HG03060 (cell line): Measurements from ENCODE around the gene PEX14.

ENCODE experiments used
- ATAC-seq: cut with Tn5 transposase; IDR thresholded peaks from one replicate; pipeline ENCODE4 v1.9.1; 2021; ENCODE audit warnings: low read depth, moderate number of reproducible peaks; ENCODE audit not compliant: unreplicated experiment

The PEX14 gene

DNA sequence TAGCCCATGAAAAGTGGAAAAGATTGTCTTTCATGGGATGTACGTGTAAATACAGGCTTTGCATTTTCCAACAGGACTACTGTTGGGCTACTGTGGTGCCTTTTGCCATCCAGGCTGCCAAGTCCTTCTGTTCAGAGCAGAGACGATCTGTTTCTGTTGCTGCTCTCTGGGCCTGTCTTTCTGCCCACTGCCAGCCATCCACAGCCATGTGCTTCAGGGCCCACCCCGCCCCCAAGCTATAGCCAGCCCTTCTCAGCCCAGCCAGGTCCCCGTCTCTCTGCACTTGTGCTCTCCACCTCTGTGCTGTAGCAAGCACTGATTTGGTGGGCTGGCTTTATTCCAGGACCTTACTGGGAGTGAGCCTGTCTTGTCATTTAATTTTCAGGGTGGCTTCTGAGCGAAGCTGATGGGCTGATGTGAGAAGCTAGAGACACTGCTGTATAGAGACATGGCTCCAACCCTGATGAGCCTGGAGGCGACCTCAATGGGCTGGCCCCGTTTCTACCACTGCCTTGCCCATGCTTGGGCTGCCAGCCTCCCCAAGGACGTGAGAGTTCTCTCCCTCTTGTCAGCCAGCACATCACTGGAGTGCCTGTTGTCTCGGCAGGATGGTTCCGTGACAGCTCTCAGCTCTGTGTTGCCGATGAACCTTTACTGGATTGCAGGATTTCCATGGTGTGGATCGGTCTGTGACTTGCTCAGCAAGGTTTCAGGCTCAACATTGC lies 137.8 kb downstream of the PEX14 start:
- ATAC-seq = no peak

DNA sequence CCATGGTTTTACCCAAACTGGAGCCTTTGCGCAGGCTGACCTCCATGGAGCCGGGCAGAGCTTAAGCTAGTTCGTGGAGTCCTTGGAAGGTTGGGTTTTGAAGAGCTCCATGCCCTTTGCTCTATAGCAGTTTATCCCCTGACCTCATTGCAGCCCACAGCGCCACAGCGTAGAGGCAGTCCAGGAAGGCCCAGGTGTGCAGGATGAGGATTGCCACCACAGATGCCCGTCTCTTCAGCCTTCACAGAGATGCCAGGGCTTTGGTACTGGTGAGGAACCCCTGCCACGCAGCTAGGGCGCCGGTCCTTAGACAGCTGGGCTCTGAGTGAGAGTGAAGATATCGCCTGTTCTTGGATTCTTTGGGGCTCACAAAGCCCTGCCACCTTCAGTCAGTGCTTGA lies 138.6 kb downstream of the PEX14 start:
- ATAC-seq = no peak

DNA sequence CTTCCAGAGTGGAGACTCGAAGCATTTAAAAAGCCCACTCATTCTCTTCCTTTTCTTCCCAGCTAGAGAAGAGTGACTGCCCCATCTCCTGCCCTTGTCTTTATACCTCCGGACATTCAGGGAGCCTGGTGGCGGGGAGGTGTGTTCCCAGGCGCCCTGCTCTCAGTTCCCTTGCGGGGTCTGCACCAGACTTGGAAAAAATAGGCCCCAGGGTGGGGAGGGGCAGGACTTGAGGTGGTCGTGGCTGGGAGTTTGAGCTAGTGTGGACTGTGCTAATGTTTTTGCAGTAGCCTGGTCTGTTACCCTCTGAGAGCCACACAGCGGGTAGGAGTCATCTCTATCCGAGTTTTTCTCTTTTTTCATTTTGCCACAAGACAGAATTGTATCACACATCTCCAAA lies 139.1 kb downstream of the PEX14 start:
- no peak for ATAC-seq

DNA sequence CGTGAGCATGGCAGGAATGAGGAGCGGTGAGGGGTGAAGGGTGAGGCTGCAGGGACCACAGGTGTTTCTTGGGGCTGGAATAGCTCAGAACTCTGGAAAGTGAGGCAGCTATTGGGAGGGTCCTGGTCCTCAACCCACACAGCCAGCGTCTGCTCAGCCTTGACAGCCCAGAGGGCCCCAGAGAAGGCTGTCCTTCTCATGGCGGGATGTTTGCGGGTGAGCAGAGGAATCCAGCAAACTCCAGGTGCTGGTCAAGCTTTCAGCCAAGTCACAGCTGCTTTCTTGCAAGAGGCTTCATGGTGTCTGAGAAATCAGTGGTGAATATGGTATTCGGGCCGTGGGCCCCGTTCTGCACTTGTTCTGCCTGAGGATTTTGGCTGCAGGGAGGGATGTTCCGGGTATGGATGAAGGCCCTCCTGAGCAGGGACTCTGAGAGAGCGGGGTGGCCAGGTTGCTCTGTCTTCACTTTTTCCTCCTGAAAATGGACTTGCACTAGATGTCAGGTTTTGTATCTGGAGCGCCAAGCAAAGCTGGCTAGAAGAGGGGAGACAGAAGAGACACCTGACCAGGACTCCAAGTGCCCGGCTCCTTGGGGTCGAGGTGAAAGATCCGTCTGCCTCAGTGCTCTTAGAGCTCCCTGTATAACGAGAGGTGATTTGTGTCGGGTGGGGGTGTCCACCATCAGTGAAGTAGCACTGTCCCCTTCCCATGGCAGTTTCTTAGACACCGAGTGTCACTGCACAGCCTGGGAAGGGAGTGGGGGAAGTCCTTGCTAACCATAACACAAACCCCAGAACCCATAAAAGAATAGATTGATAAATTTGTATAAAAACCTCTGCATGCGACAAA lies 139.9 kb downstream of the PEX14 start:
- ATAC-seq = no peak

DNA sequence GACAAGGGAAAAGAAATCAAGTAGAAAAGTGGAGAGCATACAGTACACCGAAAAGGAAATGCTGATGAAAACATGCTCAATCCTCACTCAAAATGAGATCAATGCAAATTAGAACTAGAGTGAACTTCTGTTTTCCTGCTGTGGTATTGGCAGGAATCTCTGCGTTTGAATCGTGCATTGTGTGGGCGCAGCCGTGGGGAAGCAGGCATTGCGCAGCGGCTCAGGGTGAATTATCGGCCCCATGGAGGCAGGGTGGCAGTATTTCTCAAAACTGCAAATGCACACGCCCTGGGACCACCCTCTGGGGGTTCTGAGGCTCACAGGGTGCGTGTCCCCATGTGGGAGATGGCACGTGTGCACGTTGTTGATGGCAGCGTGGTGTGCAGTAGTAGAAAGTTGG lies 140.6 kb downstream of the PEX14 start:
- no peak for ATAC-seq

DNA sequence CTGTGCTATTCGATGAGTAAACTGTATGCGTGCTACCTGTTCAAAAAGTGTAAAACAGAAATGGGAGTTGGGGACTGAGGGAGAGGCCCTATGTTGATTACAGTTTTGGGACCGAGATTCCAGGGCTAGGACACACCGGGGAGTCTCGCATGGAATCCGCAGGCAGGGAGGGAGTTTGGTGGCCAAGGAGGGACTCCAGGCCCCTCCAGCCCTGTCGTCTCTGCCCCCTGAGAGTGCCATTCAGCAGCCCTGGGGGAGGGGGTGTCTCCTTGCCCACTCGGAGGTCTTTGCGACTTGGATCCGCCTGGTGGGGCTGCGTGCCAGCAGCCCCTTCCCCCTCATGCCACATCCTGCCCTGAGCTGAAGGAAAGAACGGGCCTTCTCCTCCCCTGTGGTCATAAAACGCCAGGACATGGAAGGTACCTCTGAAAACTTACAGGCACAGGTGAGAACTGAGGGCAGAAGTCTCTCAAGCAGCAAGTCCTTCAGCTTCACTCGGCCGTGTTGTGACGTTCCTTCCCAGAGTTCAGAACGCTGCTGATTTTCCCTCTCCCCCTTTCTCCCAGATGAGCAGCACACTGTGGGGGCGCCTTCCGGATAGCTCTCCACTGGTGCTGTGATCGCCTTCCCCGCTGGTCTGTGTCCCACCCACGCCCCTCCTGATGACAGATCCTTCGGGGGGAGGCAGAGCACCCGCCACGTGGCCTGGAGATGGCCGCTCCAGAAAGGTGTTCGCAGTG lies 141.4 kb downstream of the PEX14 start:
- ATAC-seq = no peak

DNA sequence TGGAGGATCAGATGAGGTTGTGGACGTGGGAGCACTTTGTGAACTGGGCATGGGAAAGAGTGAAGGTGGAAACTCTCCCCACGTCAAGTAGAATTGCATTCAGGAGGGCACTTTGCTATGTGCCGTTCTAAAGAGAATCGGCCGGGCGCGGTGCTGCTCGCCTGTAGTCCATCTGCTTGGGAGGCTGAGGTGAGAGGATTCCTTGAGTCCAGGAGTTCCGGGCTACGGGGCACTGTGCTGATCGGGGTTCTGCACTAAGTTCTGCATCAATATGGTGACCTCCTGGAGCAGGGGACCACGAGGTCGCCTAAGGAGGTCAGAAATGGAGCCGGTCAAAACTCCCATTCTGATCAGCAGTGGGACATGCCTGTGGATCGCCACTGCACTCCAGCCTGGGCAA lies 141.9 kb downstream of the PEX14 start:
- no peak for ATAC-seq

DNA sequence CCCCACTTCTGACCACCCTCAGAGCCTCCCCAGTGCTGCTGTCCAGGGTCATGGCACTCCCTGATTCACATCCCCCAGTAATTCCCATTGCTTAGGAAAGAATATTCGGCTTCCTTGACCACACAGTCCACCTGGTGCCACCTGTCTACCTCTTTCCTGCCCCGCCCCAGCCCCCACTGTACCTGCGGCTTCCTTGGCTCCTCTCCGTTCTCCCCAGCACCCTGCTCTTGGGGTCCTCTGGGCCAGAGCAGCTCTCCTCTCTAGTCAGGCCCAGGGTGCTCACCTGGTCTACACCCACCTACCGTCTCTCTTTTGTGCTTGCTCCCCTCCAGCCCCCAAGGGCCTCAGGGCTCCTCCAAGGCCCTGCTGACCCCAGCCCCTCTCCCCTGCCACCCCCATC lies 142.6 kb downstream of the PEX14 start:
- ATAC-seq = no peak

DNA sequence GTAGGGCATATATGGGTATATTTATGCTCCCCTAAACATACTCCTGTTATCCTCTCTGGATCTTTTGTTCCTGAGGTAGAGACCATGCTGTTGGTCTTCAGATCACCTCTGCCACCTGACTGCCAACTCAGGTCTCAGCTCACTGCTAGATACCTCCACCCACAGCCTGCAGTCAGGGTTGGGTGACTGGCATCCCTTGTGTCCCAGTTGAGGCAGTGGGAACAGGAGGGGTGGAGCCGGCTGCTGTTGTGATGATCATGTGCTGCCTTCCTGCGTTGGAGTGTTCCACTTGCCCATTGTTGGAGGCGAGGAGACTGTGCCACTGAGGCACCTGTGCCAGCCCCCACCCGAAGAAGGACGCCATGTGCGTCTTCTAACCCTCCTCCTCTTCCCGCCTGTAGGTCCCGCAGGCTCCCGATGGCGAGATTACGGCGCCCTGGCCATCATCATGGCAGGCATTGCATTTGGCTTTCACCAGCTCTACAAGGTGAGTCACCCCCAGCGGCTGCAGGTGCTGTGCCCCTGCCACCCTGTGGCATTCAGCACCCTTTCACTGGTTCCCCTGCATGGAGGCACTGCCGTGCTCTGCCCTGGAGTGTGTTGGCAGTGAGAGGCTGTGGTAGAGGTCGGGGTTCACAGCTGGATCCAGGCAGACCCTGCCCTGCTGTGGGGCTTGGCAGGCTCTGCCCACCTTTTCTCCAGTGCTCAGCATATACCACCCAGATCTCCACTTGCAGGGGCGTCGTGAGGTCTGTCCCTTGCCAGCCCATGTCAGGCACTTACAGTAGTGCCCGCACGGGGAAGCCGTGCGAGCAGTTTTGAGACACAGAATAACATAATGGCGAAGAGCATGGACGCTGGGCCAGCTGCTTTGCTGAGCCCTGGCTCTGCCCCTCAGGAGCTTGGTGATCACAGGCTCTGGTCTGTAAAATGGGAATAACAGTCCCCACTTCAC lies 143.5 kb downstream of the PEX14 start:
- ATAC-seq = no peak

DNA sequence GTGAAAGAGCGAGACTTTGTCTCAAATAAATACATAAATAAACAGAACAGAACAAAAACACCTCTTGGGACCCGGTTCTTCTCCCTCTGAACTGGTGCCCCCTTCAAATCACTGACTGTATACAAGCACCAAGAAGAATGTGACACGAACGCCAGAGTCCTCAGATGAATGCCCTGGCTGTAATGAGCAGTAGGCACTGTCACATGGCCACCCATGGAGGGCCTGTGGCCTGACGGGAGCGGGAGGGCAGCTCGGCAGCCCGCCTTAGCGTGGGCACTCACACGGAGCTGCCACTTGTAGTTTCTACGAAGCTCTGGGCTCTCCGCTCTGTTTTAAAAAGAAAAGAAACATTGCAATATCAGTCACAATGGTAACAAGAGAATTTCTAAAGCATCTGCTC lies 146.0 kb downstream of the PEX14 start:
- no peak for ATAC-seq

DNA sequence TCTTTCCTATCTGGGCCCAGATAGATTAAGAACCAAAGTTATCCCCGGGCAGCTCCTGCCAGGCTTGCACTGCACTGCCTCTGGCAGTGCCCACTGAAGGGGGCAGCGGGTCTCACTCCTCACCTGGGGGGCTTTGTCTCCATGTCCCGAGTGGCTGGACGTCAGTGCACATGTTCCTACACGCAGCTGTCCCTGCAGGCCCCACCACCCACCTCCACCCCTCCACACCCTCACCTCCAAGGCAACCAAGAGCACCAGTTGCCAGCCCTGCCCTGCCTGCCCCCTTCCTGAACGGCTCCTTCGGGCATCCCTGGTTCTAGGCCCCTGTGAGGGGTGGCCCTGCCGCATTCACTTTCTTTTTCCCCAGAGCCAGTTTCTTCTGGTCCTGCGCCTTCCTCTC lies 147.2 kb downstream of the PEX14 start:
- no peak for ATAC-seq

DNA sequence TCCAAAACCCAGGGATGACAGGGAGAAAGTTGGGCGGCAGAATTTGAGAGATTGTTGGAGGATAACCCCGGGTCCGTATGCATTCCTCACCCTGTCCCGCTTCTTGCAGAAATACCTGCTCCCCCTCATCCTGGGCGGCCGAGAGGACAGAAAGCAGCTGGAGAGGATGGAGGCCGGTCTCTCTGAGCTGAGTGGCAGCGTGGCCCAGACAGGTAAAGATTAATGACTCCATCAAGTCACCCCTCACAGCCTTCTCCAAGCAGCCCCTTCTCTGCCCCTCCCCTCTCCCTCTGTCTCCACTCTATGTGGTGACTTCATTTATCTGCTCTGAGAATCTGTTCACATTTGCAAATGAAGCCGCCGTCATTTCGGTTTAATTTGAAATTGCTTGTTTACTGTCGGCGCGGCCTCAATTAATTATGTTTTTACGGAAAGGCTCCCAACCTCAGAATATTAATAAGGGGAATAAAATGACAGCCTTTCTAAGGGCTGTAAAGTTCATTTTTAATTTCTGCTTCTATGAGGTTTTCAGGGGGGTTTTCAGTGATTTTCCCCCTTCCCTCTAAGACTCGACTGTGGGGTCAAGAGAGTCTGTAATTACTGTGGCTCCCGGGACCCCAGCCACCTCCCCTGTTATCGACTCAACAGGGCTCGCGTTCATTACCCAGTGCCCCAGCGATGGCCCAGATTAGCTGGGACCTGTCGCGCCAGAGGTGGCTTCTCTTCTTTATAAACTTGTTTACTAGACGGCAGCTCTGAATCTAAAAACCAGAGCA lies 148.3 kb downstream of the PEX14 start:
- no peak for ATAC-seq

DNA sequence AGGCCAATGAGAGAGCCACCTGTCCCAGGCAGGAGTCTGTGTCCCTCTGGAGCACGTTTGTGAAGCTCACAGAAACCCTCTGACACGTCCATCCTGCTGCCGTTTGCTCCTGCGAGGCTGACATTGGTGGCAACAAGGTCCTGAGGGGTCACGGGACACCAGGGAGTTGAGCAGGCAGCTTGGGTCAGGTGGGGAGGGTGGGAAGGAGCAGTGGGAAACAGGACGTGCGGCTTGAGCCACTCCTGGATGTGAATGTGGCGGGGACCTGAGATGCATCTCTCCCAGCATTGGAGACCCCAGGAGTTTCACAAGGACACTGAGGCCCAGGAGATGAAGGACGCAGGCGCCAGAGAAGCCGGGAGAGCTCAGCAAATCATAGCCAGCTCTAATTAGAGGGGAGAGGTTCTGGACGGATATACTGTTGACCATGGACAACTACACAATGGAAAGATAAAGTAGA lies 149.0 kb downstream of the PEX14 start:
- ATAC-seq = no peak

DNA sequence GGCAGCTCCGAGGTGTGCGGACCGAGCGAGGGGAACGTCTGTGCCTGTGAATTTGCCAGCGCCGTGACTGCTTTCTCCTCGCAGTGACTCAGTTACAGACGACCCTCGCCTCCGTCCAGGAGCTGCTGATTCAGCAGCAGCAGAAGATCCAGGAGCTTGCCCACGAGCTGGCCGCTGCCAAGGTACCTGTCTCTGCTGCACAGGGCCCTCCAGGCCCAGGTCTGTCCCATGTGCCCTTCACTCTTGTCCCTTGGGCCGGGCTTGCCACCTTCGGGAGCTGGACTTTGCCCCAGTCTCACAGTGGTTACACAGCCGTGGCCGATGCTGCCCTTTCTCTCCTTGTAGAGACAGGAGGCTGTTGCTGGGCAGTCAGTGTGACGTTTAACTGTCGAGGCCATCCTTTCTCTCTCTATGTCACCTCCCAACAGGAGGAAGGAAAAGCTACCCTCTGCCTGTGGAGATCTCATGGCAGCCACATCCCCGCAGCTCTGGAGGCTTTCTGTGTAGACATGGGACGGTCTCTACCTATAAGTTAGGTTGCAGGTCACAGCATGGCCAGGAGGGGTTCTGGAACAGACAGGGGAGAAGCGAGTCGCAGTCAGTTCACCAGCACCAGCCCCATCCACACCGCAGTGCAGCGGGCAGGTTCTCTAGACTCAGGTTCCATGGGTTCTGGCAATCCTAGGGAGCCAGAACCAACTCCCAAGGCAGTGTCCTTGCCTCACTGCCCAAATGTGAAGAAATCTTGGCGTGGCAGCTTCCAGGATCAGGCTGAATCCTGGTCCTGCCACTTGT lies 149.7 kb downstream of the PEX14 start:
- no peak for ATAC-seq

DNA sequence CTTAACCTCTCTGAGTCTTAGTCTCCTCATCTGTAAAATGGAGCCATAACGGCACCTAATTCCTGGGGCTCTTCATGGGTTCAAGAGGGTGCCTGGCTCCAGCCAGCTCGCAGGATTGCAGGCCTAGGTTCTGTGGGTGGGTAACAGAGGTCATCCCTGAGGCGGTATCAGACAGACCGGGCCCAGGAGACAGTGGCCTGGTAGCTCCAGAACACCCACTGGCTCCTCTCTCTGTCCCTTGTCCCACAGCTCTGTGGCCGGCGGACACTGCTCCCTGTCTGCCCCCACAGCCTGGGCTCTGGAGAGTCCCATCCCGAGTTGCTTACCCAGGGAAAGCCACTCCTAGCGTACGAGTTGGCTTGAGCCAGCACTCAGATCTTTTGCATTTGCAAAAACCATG lies 150.3 kb downstream of the PEX14 start:
- ATAC-seq = no peak

DNA sequence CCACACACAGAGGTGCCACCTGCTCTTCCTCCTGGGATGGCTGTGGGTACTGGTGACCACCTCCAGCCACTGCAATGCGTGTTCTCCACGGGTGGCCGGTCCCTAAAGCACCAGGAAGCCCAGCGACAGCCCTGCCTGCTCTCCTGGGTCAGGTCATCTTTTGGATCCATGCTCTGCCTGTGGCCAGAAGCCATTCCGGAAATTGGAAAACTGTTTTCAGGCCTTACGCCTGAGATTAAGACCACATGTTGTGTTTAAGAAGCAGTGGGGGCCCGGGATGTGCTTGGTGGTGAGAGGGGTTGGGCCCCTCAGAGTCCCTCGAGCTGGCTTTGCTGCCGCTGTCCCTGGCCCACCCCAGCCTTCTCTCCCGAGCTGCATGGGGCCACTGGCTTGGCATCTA lies 150.8 kb downstream of the PEX14 start:
- ATAC-seq = no peak

DNA sequence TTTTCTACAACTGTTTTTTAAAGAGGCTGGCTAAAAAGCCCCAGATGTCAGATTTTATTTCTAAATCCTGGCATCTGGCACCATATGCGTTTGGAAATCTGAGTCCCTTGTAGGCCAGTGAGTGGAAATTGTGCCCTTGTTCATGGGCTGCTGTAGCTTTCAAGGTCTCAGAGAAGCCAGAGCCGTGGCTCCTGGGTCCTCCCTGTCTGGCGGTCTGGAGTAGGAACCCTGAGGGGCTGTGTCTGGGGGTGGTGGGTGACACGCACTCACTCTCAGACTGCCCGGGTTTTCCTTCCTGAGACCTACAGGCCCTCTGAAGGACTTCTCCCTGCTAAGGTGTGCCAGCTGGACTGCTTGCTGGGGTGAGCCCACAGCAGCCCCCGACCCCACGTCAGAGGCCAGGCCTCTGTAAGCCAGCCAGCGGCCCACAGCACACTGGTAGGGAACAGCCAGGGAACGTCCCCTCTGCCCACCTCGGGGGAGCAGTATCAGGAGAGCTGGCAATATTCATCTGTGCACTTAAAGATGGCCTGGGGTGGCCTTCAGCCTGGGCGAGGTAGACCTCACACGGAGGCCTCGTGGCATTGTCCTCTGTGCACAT lies 151.5 kb downstream of the PEX14 start:
- no peak for ATAC-seq

DNA sequence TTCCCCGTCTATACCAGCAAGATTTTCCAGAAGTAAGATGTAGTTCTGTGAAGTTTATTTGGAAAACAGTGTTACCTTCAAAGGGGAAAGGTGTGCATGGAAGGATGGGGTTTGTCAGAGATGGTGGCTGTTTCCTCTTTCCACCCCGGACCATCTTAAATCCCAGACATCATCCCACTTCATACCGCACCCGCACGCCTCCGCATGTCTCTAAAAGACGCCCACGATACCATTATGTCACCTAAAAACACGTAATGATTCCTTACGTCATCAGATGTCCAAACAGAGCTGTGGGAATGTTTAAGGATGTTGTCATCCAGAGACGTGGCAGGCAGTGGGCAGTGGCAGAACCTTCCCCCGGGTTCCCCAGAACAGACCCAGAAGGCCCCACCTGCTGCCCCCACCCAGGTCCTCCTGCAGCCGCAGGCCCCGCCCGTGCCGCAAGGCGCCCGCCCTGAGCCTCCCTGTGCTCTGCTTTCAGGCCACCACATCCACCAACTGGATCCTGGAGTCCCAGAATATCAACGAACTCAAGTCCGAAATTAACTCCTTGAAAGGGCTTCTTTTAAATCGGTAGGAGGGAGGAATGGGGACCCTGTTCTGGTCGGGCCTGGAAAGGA lies 152.2 kb downstream of the PEX14 start:
- ATAC-seq = no peak
